ENCODE measurements around the gene BEGAIN. TPM values are rescaled to one million over a fixed set of nuclear protein-coding genes. Genes with fewer than 3 reads are reported as not detected.

BEGAIN gene
- total RNA-seq, 3 donors from 2014 or later (not counting 1 experiment from before 2014, with no cell fraction given), result 0.11 to 1.3 TPM; not detected in 1

DNA sequence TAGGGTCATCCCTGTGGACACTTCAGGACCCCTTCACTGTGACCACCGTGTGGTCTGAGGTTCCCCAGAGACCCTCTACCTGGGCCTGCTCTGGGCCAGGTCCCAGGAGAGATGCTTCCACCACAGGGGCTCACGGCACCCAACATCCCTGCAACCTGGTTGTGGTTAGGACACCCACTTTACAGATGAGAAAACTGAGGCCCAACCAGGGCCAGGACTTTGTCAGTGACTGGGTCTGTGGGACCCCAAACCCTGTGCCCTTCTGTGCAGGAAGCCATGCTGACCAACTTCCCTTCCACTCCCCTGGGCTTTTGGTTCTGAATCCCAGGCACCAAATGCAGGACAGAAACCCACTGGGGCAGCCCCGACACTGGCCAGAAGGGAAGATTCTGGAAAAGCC lies 21.6 kb downstream of the BEGAIN start:
- no peaks in the 10 kb centered on the region for H3K9me3 Mint-ChIP-seq
- peaks cover 0 to 6% of the 10 kb centered on the region in 2 donors for H3K4me1 Mint-ChIP-seq
- ATAC-seq (no peak), DNase-seq (no peak)
- Histone ChIP-seq H3K27me3 (ENCODE audit: control insufficient read depth, insufficient read depth, low read length) (peaks cover 23% of the 10 kb centered on the region), H3K4me1 (ENCODE audit: control insufficient read depth, insufficient read depth, low read length) (peaks cover 14% of the 10 kb centered on the region), H3K9me3 (ENCODE audit: control insufficient read depth, insufficient read depth, low read length) (no peaks in the 10 kb centered on the region), H3K4me3 (ENCODE audit: low read length) (no peak overlapping the region), H3K36me3 (ENCODE audit: control insufficient read depth, insufficient read depth, low read length) (no peaks in the 10 kb centered on the region), H3K27ac (ENCODE audit: low read length) (no peak overlapping the region)
- WGBS (ENCODE audit: insufficient coverage), result 89% methylated on average over 3 of the region's 3 CpGs
- intact Hi-C loops (cut with micrococcal nuclease), result no loop called here
- TF ChIP-seq, protein P1, sequence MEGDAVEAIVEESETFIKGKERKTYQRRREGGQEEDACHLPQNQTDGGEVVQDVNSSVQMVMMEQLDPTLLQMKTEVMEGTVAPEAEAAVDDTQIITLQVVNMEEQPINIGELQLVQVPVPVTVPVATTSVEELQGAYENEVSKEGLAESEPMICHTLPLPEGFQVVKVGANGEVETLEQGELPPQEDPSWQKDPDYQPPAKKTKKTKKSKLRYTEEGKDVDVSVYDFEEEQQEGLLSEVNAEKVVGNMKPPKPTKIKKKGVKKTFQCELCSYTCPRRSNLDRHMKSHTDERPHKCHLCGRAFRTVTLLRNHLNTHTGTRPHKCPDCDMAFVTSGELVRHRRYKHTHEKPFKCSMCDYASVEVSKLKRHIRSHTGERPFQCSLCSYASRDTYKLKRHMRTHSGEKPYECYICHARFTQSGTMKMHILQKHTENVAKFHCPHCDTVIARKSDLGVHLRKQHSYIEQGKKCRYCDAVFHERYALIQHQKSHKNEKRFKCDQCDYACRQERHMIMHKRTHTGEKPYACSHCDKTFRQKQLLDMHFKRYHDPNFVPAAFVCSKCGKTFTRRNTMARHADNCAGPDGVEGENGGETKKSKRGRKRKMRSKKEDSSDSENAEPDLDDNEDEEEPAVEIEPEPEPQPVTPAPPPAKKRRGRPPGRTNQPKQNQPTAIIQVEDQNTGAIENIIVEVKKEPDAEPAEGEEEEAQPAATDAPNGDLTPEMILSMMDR (IDR thresholded peaks at IDR 0.05), result no peak
- H3K27ac Mint-ChIP-seq, result no peak overlapping the region
- no peak overlapping the region for H3K4me3 Mint-ChIP-seq
- peaks cover 35 to 36% of the 10 kb centered on the region in 2 donors for H3K27me3 Mint-ChIP-seq (ENCODE audit: low read depth in 2 of 2)
- no peaks in the 10 kb centered on the region for H3K36me3 Mint-ChIP-seq

DNA sequence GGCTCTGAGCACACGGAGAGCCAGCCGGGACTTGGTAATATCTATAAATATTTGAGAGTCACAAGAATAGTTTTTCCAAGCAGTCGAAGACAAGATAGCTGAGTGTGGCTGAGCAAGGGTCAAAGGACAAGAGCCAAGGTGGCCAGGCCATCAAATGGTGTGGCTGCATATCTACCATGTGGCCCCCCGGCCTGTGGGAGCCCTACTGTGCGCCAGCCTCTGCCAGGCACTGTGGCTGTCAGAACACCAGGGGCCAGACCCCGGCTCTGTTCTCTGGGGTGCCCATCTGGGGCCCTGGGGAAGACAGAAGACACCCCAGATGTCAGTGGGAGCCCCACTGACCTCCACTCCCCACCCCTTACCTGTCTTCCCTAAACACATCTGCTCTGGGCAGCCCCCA lies 22.7 kb downstream of the BEGAIN start:
- Mint-ChIP-seq H3K27ac (no peak overlapping the region), H3K27me3 (ENCODE audit: low read depth in 2 of 2) (peaks cover 27 to 29% of the 10 kb centered on the region in 2 donors), H3K4me1 (peaks cover 0 to 4% of the 10 kb centered on the region in 2 donors), H3K9me3 (no peaks in the 10 kb centered on the region), H3K36me3 (no peaks in the 10 kb centered on the region), H3K4me3 (no peak overlapping the region)
- Histone ChIP-seq H3K27me3 (ENCODE audit: control insufficient read depth, insufficient read depth, low read length) (peaks cover 20% of the 10 kb centered on the region), H3K4me3 (ENCODE audit: low read length) (no peak overlapping the region), H3K36me3 (ENCODE audit: control insufficient read depth, insufficient read depth, low read length) (no peaks in the 10 kb centered on the region), H3K9me3 (ENCODE audit: control insufficient read depth, insufficient read depth, low read length) (no peaks in the 10 kb centered on the region), H3K4me1 (ENCODE audit: control insufficient read depth, insufficient read depth, low read length) (peaks cover 14% of the 10 kb centered on the region), H3K27ac (ENCODE audit: low read length) (no peak overlapping the region)
- TF ChIP-seq, protein P1 (IDR thresholded peaks at IDR 0.05), result no peak
- ATAC-seq (no peak), DNase-seq (no peak)
- intact Hi-C loops (cut with micrococcal nuclease), result no loop called here
- 85% methylated on average over 6 of the region's 6 CpGs for WGBS (ENCODE audit: insufficient coverage)

DNA sequence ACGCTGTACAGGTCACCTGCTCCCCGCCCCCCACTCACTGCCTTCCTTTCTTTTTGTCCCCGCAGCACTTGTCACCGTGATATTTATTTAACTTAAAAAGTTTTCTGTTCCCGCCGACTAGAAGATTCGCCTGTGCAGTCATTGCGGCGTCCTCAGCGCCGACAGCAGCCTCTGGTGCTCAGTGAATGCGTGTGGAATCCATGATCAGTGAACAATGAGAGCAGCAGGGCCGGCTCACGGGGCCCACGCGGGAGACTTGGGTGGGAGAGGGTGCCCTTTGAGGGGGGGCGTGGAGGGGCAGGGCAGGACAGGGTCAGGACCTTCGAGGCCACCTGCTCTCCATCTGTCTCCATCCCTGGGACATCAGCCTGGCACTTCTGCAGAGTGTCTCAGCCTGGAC lies 24.5 kb downstream of the BEGAIN start:
- Mint-ChIP-seq H3K4me3 (no peak overlapping the region), H3K9me3 (no peaks in the 10 kb centered on the region), H3K4me1 (no peaks in the 10 kb centered on the region), H3K27ac (no peak overlapping the region), H3K36me3 (no peaks in the 10 kb centered on the region), H3K27me3 (ENCODE audit: low read depth in 2 of 2) (peaks cover 24 to 27% of the 10 kb centered on the region in 2 donors)
- 90% methylated on average over 18 of the region's 18 CpGs for WGBS (ENCODE audit: insufficient coverage)
- Histone ChIP-seq H3K36me3 (ENCODE audit: control insufficient read depth, insufficient read depth, low read length) (no peaks in the 10 kb centered on the region), H3K9me3 (ENCODE audit: control insufficient read depth, insufficient read depth, low read length) (no peaks in the 10 kb centered on the region), H3K27me3 (ENCODE audit: control insufficient read depth, insufficient read depth, low read length) (peaks cover 12% of the 10 kb centered on the region), H3K4me3 (ENCODE audit: low read length) (no peak overlapping the region), H3K27ac (ENCODE audit: low read length) (no peak overlapping the region), H3K4me1 (ENCODE audit: control insufficient read depth, insufficient read depth, low read length) (peaks cover 7% of the 10 kb centered on the region)
- no peak for DNase-seq
- TF ChIP-seq, protein P1 (IDR thresholded peaks at IDR 0.05), result no peak
- intact Hi-C loops (cut with micrococcal nuclease), result no loop called here
- no peak for ATAC-seq

DNA sequence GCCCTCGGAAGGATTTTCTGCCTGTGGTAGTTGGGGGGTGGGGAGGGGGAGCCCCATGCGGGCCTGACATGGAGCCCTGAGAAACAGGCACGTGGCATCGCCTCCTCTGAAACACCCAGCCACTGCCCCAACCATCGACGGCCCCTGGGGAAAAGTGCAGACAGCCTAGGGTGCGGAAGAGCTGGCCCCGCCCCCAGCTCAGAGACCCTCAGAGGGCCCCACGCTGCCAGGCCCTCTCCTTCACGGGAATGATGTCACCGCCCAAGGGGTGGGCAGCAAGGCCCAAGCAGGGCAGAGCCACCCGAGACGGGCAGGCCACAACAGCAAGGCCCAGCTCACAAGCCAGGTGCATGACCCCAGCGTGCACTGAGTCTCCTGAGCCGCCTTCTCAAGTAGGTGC lies 26.2 kb downstream of the BEGAIN start:
- TF ChIP-seq, protein P1 (IDR thresholded peaks at IDR 0.05), result no peak
- no peaks in the 10 kb centered on the region for H3K36me3 Mint-ChIP-seq
- H3K27ac Mint-ChIP-seq, result no peak overlapping the region
- ATAC-seq, result no peak
- no peaks in the 10 kb centered on the region for H3K4me1 Mint-ChIP-seq
- Histone ChIP-seq H3K4me3 (ENCODE audit: low read length) (no peak overlapping the region), H3K9me3 (ENCODE audit: control insufficient read depth, insufficient read depth, low read length) (no peaks in the 10 kb centered on the region), H3K36me3 (ENCODE audit: control insufficient read depth, insufficient read depth, low read length) (no peaks in the 10 kb centered on the region), H3K4me1 (ENCODE audit: control insufficient read depth, insufficient read depth, low read length) (no peaks in the 10 kb centered on the region), H3K27ac (ENCODE audit: low read length) (no peak overlapping the region), H3K27me3 (ENCODE audit: control insufficient read depth, insufficient read depth, low read length) (no peaks in the 10 kb centered on the region)
- DNase-seq, result no peak
- no peak overlapping the region for H3K4me3 Mint-ChIP-seq
- H3K27me3 Mint-ChIP-seq (ENCODE audit: low read depth in 2 of 2), result peaks cover 18% of the 10 kb centered on the region in 2 donors
- H3K9me3 Mint-ChIP-seq, result no peaks in the 10 kb centered on the region
- intact Hi-C loops (cut with micrococcal nuclease), result no loop called here
- 88% methylated on average over 15 of the region's 15 CpGs for WGBS (ENCODE audit: insufficient coverage)

Data from natural killer cell (primary cell).